Keratinocyte (primary cell): ENCODE measurements around the gene VASP. TPM values are rescaled to one million over a fixed set of nuclear protein-coding genes. Genes with fewer than 3 reads are reported as not detected.

Experiments used
- DNase-seq: peaks from one replicate; pipeline ENCODE4 v3.0.0-alpha.2; 2011; ENCODE audit warnings: low read depth, missing footprints, low spot score
- FAIRE-seq: peaks from 2 replicates; lab custom pipeline; 2011; peaks lifted over from hg19 to GRCh38; lab: Jason Lieb, UNC
- H2AFZ ChIP-seq: 2 replicates; pipeline ENCODE4 v1.6.0; 2012; ENCODE audit warnings: low read length, control low read depth, inconsistent platforms; ENCODE audit not compliant: control insufficient read depth
- H3K27ac ChIP-seq: 2 replicates; pipeline ENCODE4 v1.5.1; 2011; ENCODE audit warnings: low read length; ENCODE audit not compliant: control insufficient read depth, insufficient read depth
- H3K27me3 ChIP-seq: 3 replicates; pipeline ENCODE4 v1.6.0; 2011; ENCODE audit warnings: low read length; ENCODE audit not compliant: control insufficient read depth, insufficient read depth; ENCODE audit errors: extremely low read depth
- H3K36me3 ChIP-seq, 2 experiments: 2 replicates in 1 of 2; 3 replicates in 1 of 2; pipeline ENCODE4 v1.5.1; 2011; ENCODE audit warnings: low read length in 2 of 2, mild to moderate bottlenecking in 1 of 2; ENCODE audit not compliant: control insufficient read depth in 2 of 2, insufficient read depth in 2 of 2; ENCODE audit errors: extremely low read depth in 1 of 2
- H3K4me1 ChIP-seq: 3 replicates; pipeline ENCODE4 v1.5.1; 2011; ENCODE audit warnings: low read length; ENCODE audit not compliant: control insufficient read depth, insufficient read depth; ENCODE audit errors: extremely low read depth
- H3K4me2 ChIP-seq: 3 replicates; pipeline ENCODE4 v1.6.0; 2011; ENCODE audit warnings: low read depth, low read length; ENCODE audit not compliant: control insufficient read depth, insufficient read depth; ENCODE audit errors: extremely low read depth
- H3K4me3 ChIP-seq, 3 experiments: fragments of 200-600 bp in 1 of 3; sonication (generic) in 1 of 3; 2 replicates in 2 of 3; 3 replicates in 1 of 3; pipeline ENCODE4 v1.5.1; 2011 to 2016; ENCODE audit warnings: low read length in 3 of 3, mild to moderate bottlenecking in 3 of 3, control low read depth in 2 of 3, inconsistent platforms in 1 of 3, low read depth in 1 of 3, mixed read lengths in 1 of 3, mixed run types in 1 of 3, moderate library complexity in 1 of 3; ENCODE audit not compliant: control insufficient read depth in 2 of 3, insufficient read depth in 2 of 3; ENCODE audit errors: extremely low read depth in 1 of 3
- H3K79me2 ChIP-seq: 2 replicates; pipeline ENCODE4 v1.6.0; 2012; ENCODE audit warnings: low read length; ENCODE audit not compliant: control insufficient read depth, insufficient read depth
- H3K9ac ChIP-seq: 3 replicates; pipeline ENCODE4 v1.6.0; 2011; ENCODE audit warnings: low read length; ENCODE audit not compliant: control insufficient read depth, insufficient read depth; ENCODE audit errors: extremely low read depth
- H3K9me1 ChIP-seq: 3 replicates; pipeline ENCODE4 v1.6.0; 2011; ENCODE audit warnings: low read length; ENCODE audit not compliant: control insufficient read depth, insufficient read depth; ENCODE audit errors: extremely low read depth
- H3K9me3 ChIP-seq: 2 replicates; pipeline ENCODE4 v1.5.1; 2012; ENCODE audit warnings: low read depth, low read length; ENCODE audit not compliant: control insufficient read depth
- H4K20me1 ChIP-seq: 3 replicates; pipeline ENCODE4 v1.6.0; 2011; ENCODE audit warnings: low read length; ENCODE audit not compliant: control insufficient read depth, insufficient read depth; ENCODE audit errors: extremely low read depth
- EZH2 ChIP-seq: IDR thresholded peaks from one replicate; pipeline ENCODE4 v1.6.1; 2012; ENCODE audit warnings: inconsistent platforms, mild to moderate bottlenecking, low read length, moderate library complexity
- dilution Hi-C: fragments of 300-500 bp; cut with MboI; formaldehyde crosslinking; loops from one replicate; pipeline ENCODE4 v1.7.0; 2020; ENCODE audit warnings: low sequenced_read_pairs; ENCODE audit not compliant: extremely low pct_ligation_motif_present
- polyA plus RNA-seq, 5 experiments: library from polyadenylated mRNA; depleted of rRNA in 3 of 5; stranded (reverse) in 3 of 5; stranded (forward) in 1 of 5; unstranded in 1 of 5; fragments of >200 nt; gene quantifications; 1 replicate in 1 of 5; 2 replicates in 3 of 5; 3 replicates in 1 of 5; pipeline versions ENCODE4 v1.2.1 to v1.2.3, GENCODE V29; 2011 to 2012; ENCODE audit warnings: missing spikeins in 2 of 5, low read depth in 1 of 5, low replicate concordance in 1 of 5
- TF ChIP-seq, protein P1 (sequence below), 3 experiments: IDR thresholded peaks in 1 of 3; conservative IDR thresholded peaks in 1 of 3; optimal IDR thresholded peaks in 1 of 3; 2 replicates in 2 of 3; 3 replicates in 1 of 3; pipeline versions ENCODE3 to v1.5.1; 2011; ENCODE audit warnings: low read length in 3 of 3, mild to moderate bottlenecking in 3 of 3, moderate library complexity in 2 of 3, control low read depth in 1 of 3, inconsistent platforms in 1 of 3; ENCODE audit not compliant: insufficient read depth in 2 of 3; ENCODE audit errors: extremely low read depth in 1 of 3

Gene VASP
- polyA plus RNA-seq, 1 donor (not counting 4 experiments of a cell fraction or from before 2014, with no cell fraction given): 99.0 TPM

DNA sequence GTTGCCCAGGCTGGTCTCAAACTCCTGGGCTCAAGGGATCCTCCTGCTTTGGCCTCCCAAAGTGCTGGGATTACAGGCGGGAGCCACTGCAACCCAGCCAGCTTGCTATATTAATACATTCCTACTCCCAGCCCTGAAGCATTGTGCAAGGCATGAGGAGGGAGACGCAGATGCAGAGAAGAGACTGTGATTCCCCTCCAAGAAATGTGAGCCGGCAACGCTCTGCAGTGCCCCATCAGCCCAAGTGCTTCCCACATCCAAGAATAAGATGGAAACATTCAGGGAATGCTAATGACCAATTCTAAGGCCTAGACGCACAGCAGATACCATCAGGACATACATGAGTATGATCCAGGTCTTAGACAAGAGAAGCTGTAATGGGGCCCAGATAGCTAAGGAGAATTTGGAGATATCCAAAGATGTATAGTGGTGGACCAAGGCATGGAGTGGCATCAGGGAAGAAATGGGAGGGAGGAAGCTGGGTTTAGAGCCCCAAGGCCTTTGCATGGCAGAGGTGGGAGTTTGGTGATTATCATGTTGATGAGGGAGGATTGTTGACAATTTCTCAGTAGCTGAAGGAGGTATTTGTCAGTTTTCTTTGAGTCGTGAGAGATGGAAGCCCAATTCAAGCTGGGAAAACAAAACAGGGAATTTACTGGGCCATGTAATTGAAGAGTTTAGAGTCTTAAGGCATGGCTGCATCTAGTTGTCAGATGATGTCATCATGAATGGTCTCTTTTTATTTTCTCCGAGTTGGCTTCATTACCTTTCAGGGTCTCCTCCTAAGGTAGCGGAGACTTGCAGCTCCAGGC is 6.2 kb upstream of the VASP start:
- DNase-seq (no peak), FAIRE-seq (no peak)
- H3K27me3 ChIP-seq: no peaks in the 10 kb centered on the region
- H2AFZ ChIP-seq: no peak overlapping the region
- H3K4me2 ChIP-seq: no peak overlapping the region
- no peaks in the 10 kb centered on the region for H3K79me2 ChIP-seq
- dilution Hi-C loops: no loop called here
- H3K4me1 ChIP-seq: peaks cover 22% of the 10 kb centered on the region
- no peaks in the 10 kb centered on the region for H3K36me3 ChIP-seq
- no peak for TF ChIP-seq EZH2
- TF ChIP-seq, protein P1, sequence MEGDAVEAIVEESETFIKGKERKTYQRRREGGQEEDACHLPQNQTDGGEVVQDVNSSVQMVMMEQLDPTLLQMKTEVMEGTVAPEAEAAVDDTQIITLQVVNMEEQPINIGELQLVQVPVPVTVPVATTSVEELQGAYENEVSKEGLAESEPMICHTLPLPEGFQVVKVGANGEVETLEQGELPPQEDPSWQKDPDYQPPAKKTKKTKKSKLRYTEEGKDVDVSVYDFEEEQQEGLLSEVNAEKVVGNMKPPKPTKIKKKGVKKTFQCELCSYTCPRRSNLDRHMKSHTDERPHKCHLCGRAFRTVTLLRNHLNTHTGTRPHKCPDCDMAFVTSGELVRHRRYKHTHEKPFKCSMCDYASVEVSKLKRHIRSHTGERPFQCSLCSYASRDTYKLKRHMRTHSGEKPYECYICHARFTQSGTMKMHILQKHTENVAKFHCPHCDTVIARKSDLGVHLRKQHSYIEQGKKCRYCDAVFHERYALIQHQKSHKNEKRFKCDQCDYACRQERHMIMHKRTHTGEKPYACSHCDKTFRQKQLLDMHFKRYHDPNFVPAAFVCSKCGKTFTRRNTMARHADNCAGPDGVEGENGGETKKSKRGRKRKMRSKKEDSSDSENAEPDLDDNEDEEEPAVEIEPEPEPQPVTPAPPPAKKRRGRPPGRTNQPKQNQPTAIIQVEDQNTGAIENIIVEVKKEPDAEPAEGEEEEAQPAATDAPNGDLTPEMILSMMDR (optimal IDR thresholded peaks at IDR 0.05 in 1 of 3, IDR thresholded peaks at IDR 0.05 in 1 of 3, conservative IDR thresholded peaks at IDR 0.05 in 1 of 3; ENCODE audit: extremely low read depth in 1 of 3, insufficient read depth in 2 of 3, low read length in 3 of 3): no peak
- H3K4me3 ChIP-seq: no peak overlapping the region
- H3K9me1 ChIP-seq: no peaks in the 10 kb centered on the region
- no peak overlapping the region for H3K27ac ChIP-seq
- no peaks in the 10 kb centered on the region for H4K20me1 ChIP-seq
- no peaks in the 10 kb centered on the region for H3K9me3 ChIP-seq
- no peak overlapping the region for H3K9ac ChIP-seq

DNA sequence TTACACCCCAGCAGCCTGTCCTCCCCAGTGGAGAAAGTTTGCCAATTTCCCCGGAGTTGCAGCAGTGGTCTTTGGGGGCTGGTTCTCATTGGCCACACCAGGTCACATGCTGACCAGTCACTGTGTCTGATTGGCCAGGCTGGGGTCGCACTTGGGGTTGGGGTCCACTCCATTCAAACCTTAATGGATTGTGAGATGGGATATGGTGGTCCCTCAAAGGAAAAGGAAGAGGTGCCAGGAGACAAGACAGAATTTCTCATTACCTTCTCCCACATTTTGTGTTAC is 5.6 kb upstream of the VASP start:
- H3K79me2 ChIP-seq: no peaks in the 10 kb centered on the region
- H3K4me3 ChIP-seq: no peak overlapping the region
- H3K27me3 ChIP-seq: no peaks in the 10 kb centered on the region
- no peak overlapping the region for H3K9ac ChIP-seq
- DNase-seq (no peak), FAIRE-seq (no peak)
- no peaks in the 10 kb centered on the region for H3K9me3 ChIP-seq
- no peak for TF ChIP-seq EZH2
- TF ChIP-seq, protein P1 (optimal IDR thresholded peaks at IDR 0.05 in 1 of 3, IDR thresholded peaks at IDR 0.05 in 1 of 3, conservative IDR thresholded peaks at IDR 0.05 in 1 of 3; ENCODE audit: extremely low read depth in 1 of 3, insufficient read depth in 2 of 3, low read length in 3 of 3): no peak
- H3K36me3 ChIP-seq: no peaks in the 10 kb centered on the region
- no peak overlapping the region for H3K27ac ChIP-seq
- no peaks in the 10 kb centered on the region for H3K9me1 ChIP-seq
- H3K4me1 ChIP-seq: peaks cover 24% of the 10 kb centered on the region
- no peaks in the 10 kb centered on the region for H4K20me1 ChIP-seq
- no peak overlapping the region for H2AFZ ChIP-seq
- dilution Hi-C loops: no loop called here
- H3K4me2 ChIP-seq: no peak overlapping the region
